Mesendoderm (in vitro differentiated cells): ENCODE results near the gene MACROH2A2.
"Not testable (repeated sequence)": the region's sequence is repeated elsewhere in the genome, so short reads cannot be mapped to it uniquely, and the experiment has no call there.

ENCODE experiments used
- DNase-seq: peaks from one replicate; pipeline ENCODE4 v3.0.0; 2013
- H2AK5ac ChIP-seq: 2 replicates; pipeline ENCODE4 v1.6.1; 2013; ENCODE audit warnings: low read length, inconsistent platforms
- H2BK120ac ChIP-seq: 2 replicates; pipeline ENCODE4 v1.6.1; 2013; ENCODE audit warnings: low read depth, mild to moderate bottlenecking, low read length, moderate library complexity, mixed read lengths
- H2BK15ac ChIP-seq: replicated peaks from 2 replicates; pipeline ENCODE4 v1.6.1; 2013; ENCODE audit warnings: low read depth, mild to moderate bottlenecking, moderate library complexity
- H2BK5ac ChIP-seq: 2 replicates; pipeline ENCODE4 v1.6.1; 2013; ENCODE audit warnings: low read length, inconsistent platforms
- H3K18ac ChIP-seq: 2 replicates; pipeline ENCODE4 v1.6.1; 2013; ENCODE audit warnings: mild to moderate bottlenecking, low read length, mixed read lengths
- H3K23ac ChIP-seq: one replicate; pipeline ENCODE4 v1.6.1; 2013; ENCODE audit warnings: low read length
- H3K27ac ChIP-seq: 2 replicates; pipeline ENCODE4 v1.5.1; 2013; ENCODE audit warnings: low read depth, mild to moderate bottlenecking, inconsistent platforms, low read length, moderate library complexity
- H3K27me3 ChIP-seq: 2 replicates; pipeline ENCODE4 v1.6.1; 2013; ENCODE audit warnings: low read length, control low read depth, mild to moderate bottlenecking, inconsistent platforms; ENCODE audit not compliant: insufficient read depth, poor library complexity
- H3K36me3 ChIP-seq: 2 replicates; pipeline ENCODE4 v1.6.1; 2013; ENCODE audit warnings: low read length, inconsistent platforms; ENCODE audit not compliant: control insufficient read depth, insufficient read depth
- H3K4ac ChIP-seq: one replicate; pipeline ENCODE4 v1.6.1; 2013; ENCODE audit warnings: low read depth, mild to moderate bottlenecking, low read length, moderate library complexity
- H3K4me1 ChIP-seq: 2 replicates; pipeline ENCODE4 v1.6.1; 2013; ENCODE audit warnings: low read depth, low read length, inconsistent platforms; ENCODE audit not compliant: control insufficient read depth
- H3K4me2 ChIP-seq: 2 replicates; pipeline ENCODE4 v1.6.1; 2013; ENCODE audit warnings: low read length
- H3K4me3 ChIP-seq: 2 replicates; pipeline ENCODE4 v1.5.1; 2013; ENCODE audit warnings: mild to moderate bottlenecking, low read length
- H3K56ac ChIP-seq: one replicate; pipeline ENCODE4 v1.6.1; 2013; ENCODE audit warnings: low read length
- H3K79me1 ChIP-seq: 2 replicates; pipeline ENCODE4 v1.6.1; 2013; ENCODE audit warnings: low read length, inconsistent platforms
- H3K79me2 ChIP-seq: 2 replicates; pipeline ENCODE4 v1.6.1; 2013; ENCODE audit warnings: mild to moderate bottlenecking, low read length; ENCODE audit not compliant: control insufficient read depth, insufficient read depth
- H3K9ac ChIP-seq: 2 replicates; pipeline ENCODE4 v1.6.1; 2013; ENCODE audit warnings: low read length, inconsistent platforms
- H4K5ac ChIP-seq: one replicate; pipeline ENCODE4 v1.6.1; 2013; ENCODE audit warnings: low read length
- H4K8ac ChIP-seq: one replicate; pipeline ENCODE4 v1.6.1; 2013; ENCODE audit warnings: low read depth, mild to moderate bottlenecking, control low read depth, low read length, moderate library complexity
- WGBS: extraction: QIAGEN DNeasy Blood & Tissue Kit; methylation state at CpG from one replicate; pipeline ENCODE4 v1.1.7; 2013; ENCODE audit warnings: low lambda C conversion rate, missing lambda C conversion rate; ENCODE audit not compliant: insufficient coverage; ENCODE audit errors: extremely low coverage; 5-methylcytosine and 5-hydroxymethylcytosine counted together

The MACROH2A2 gene

GRCh38 chr10:70121281-70121949, 68.8 kb downstream of the MACROH2A2 start:
- Histone ChIP-seq H3K36me3 (no peaks in the 10 kb centered on the region), H3K9ac (no peak overlapping the region), H2BK5ac (no peak overlapping the region), H3K27ac (no peak overlapping the region), H3K4ac (no peak overlapping the region), H3K79me1 (no peaks in the 10 kb centered on the region), H3K4me1 (no peaks in the 10 kb centered on the region), H3K18ac (no peak overlapping the region), H3K79me2 (no peaks in the 10 kb centered on the region), H3K27me3 (no peaks in the 10 kb centered on the region), H2BK15ac (no peak overlapping the region), H2AK5ac (no peak overlapping the region), H3K23ac (no peak overlapping the region), H4K8ac (no peak overlapping the region), H3K4me2 (no peak overlapping the region), H4K5ac (no peak overlapping the region), H3K4me3 (no peak overlapping the region), H2BK120ac (no peak overlapping the region), H3K56ac (no peak overlapping the region)
- no peak for DNase-seq
- WGBS, result no CpG with 5 or more reads among the region's 11 CpGs

- H3K4me1 ChIP-seq, result no peaks in the 10 kb centered on the region
- no CpG with 5 or more reads among the region's 5 CpGs for WGBS
These were observed 70.1 kb downstream of the MACROH2A2 start for GRCh38 chr10:70122742-70123141.

GRCh38 chr10:70123166-70123565, 70.5 kb downstream of the MACROH2A2 start:
- not testable (repeated sequence) for H2BK5ac ChIP-seq, H3K27ac ChIP-seq, H2BK120ac ChIP-seq, H3K4me2 ChIP-seq, H3K4ac ChIP-seq, H2BK15ac ChIP-seq, H3K79me1 ChIP-seq, H3K27me3 ChIP-seq, H3K4me1 ChIP-seq, H3K56ac ChIP-seq, H3K4me3 ChIP-seq, H3K23ac ChIP-seq, H3K36me3 ChIP-seq, DNase-seq, H3K9ac ChIP-seq, H3K79me2 ChIP-seq, H2AK5ac ChIP-seq, H4K8ac ChIP-seq, H3K18ac ChIP-seq, H4K5ac ChIP-seq
- WGBS, result no CpG with 5 or more reads among the region's 9 CpGs

More at GRCh38 chr10:70122742-70123141, 70.1 kb downstream of the MACROH2A2 start:
- Histone ChIP-seq H3K18ac (no peak overlapping the region), H2BK15ac (no peak overlapping the region), H3K27ac (no peak overlapping the region), H4K5ac (no peak overlapping the region), H3K79me1 (no peaks in the 10 kb centered on the region), H3K9ac (no peak overlapping the region), H3K4me2 (no peak overlapping the region), H3K36me3 (no peaks in the 10 kb centered on the region), H2BK5ac (no peak overlapping the region), H3K79me2 (no peaks in the 10 kb centered on the region), H3K23ac (no peak overlapping the region), H3K27me3 (no peaks in the 10 kb centered on the region), H3K56ac (no peak overlapping the region), H2BK120ac (no peak overlapping the region), H3K4ac (no peak overlapping the region), H2AK5ac (no peak overlapping the region), H4K8ac (no peak overlapping the region), H3K4me3 (no peak overlapping the region)
- no peak for DNase-seq

- H3K4me1 ChIP-seq, result no peaks in the 10 kb centered on the region
- no CpG with 5 or more reads among the region's 10 CpGs for WGBS
These were observed 71.2 kb downstream of the MACROH2A2 start for GRCh38 chr10:70123817-70124216.

GRCh38 chr10:70124415-70124814, 71.8 kb downstream of the MACROH2A2 start:
- H3K4me3 ChIP-seq, result no peak overlapping the region
- H2BK15ac ChIP-seq, result no peak overlapping the region
- no peak overlapping the region for H4K8ac ChIP-seq
- no peak overlapping the region for H2AK5ac ChIP-seq
- no peak overlapping the region for H2BK5ac ChIP-seq
- H3K23ac ChIP-seq, result no peak overlapping the region
- no CpG with 5 or more reads among the region's 1 CpG for WGBS
- no peak overlapping the region for H3K9ac ChIP-seq
- no peaks in the 10 kb centered on the region for H3K4me1 ChIP-seq
- no peak overlapping the region for H3K18ac ChIP-seq
- H3K4ac ChIP-seq, result no peak overlapping the region
- no peak overlapping the region for H2BK120ac ChIP-seq
- H3K27me3 ChIP-seq, result no peaks in the 10 kb centered on the region
- H3K79me2 ChIP-seq, result no peaks in the 10 kb centered on the region
- H4K5ac ChIP-seq, result no peak overlapping the region
- H3K79me1 ChIP-seq, result no peaks in the 10 kb centered on the region
- H3K36me3 ChIP-seq, result no peaks in the 10 kb centered on the region
- H3K4me2 ChIP-seq, result no peak overlapping the region
- no peak overlapping the region for H3K56ac ChIP-seq
- H3K27ac ChIP-seq, result no peak overlapping the region
- no peak for DNase-seq

More at GRCh38 chr10:70123817-70124216, 71.2 kb downstream of the MACROH2A2 start:
- Histone ChIP-seq H3K18ac (no peak overlapping the region), H2BK15ac (no peak overlapping the region), H3K36me3 (no peaks in the 10 kb centered on the region), H3K4ac (no peak overlapping the region), H3K79me2 (no peaks in the 10 kb centered on the region), H3K4me2 (no peak overlapping the region), H2BK5ac (no peak overlapping the region), H2BK120ac (no peak overlapping the region), H3K9ac (no peak overlapping the region), H3K27me3 (no peaks in the 10 kb centered on the region), H2AK5ac (no peak overlapping the region), H4K5ac (no peak overlapping the region), H3K79me1 (no peaks in the 10 kb centered on the region), H3K4me3 (no peak overlapping the region), H4K8ac (no peak overlapping the region), H3K56ac (no peak overlapping the region), H3K23ac (no peak overlapping the region), H3K27ac (no peak overlapping the region)
- no peak for DNase-seq

- H3K4me1 ChIP-seq, result no peaks in the 10 kb centered on the region
- H3K4me3 ChIP-seq, result no peak overlapping the region
- no peak overlapping the region for H3K4me2 ChIP-seq
- no peak overlapping the region for H3K9ac ChIP-seq
- H3K79me2 ChIP-seq, result no peaks in the 10 kb centered on the region
- no peak overlapping the region for H3K18ac ChIP-seq
- whole genome bisulfite sequencing, result no CpG with 5 or more reads among the region's 3 CpGs
- no peak overlapping the region for H2BK15ac ChIP-seq
- no peaks in the 10 kb centered on the region for H3K36me3 ChIP-seq
- H3K79me1 ChIP-seq, result no peaks in the 10 kb centered on the region
- no peak overlapping the region for H3K56ac ChIP-seq
- no peaks in the 10 kb centered on the region for H3K27me3 ChIP-seq
- no peak overlapping the region for H2BK5ac ChIP-seq
- H3K4ac ChIP-seq, result no peak overlapping the region
- H3K27ac ChIP-seq, result no peak overlapping the region
- H2BK120ac ChIP-seq, result no peak overlapping the region
- no peak overlapping the region for H2AK5ac ChIP-seq
- no peak overlapping the region for H3K23ac ChIP-seq
- no peak overlapping the region for H4K5ac ChIP-seq
- DNase-seq, result no peak
- no peak overlapping the region for H4K8ac ChIP-seq
These were observed 72.3 kb downstream of the MACROH2A2 start for GRCh38 chr10:70124918-70125317.
